Smooth muscle cell (in vitro differentiated cells): ENCODE data around the gene ATP6V0D1. TPM values are rescaled to one million over a fixed set of nuclear protein-coding genes. Genes with fewer than 3 reads are reported as not detected.

ENCODE experiments used
- DNase-seq: peaks from one replicate; lab custom pipeline; 2025; ENCODE audit not compliant: unreplicated experiment; lab: John Stamatoyannopoulos, UW
- H2AFZ ChIP-seq: fragments of 200-600 bp; sonication (generic); 2 replicates; pipeline ENCODE4 v1.6.0; 2016; ENCODE audit warnings: antibody characterized with exemption, low read depth, mild to moderate bottlenecking
- H3F3A ChIP-seq: fragments of 200-600 bp; sonication (generic); 2 replicates; pipeline ENCODE4 v1.6.0; 2017; ENCODE audit warnings: antibody characterized with exemption, low read depth
- H3K27ac ChIP-seq: fragments of 200-600 bp; sonication (generic); 2 replicates; pipeline ENCODE4 v1.5.1; 2016; ENCODE audit warnings: low read depth, mild to moderate bottlenecking
- H3K27me3 ChIP-seq: fragments of 200-600 bp; sonication (generic); 2 replicates; pipeline ENCODE4 v1.6.1; 2016; ENCODE audit warnings: low read depth, mild to moderate bottlenecking
- H3K36me3 ChIP-seq: fragments of 200-600 bp; sonication (generic); 2 replicates; pipeline ENCODE4 v1.5.1; 2016; ENCODE audit warnings: low read depth
- H3K4me1 ChIP-seq: fragments of 200-600 bp; sonication (generic); 2 replicates; pipeline ENCODE4 v1.5.1; 2016; ENCODE audit warnings: low read depth
- H3K4me2 ChIP-seq: fragments of 200-600 bp; sonication (generic); 2 replicates; pipeline ENCODE4 v1.6.0; 2016; ENCODE audit warnings: mild to moderate bottlenecking
- H3K4me3 ChIP-seq: fragments of 200-600 bp; sonication (generic); 2 replicates; pipeline ENCODE4 v1.5.1; 2016; ENCODE audit warnings: mild to moderate bottlenecking
- H3K79me2 ChIP-seq: fragments of 200-600 bp; sonication (generic); 2 replicates; pipeline ENCODE4 v1.6.0; 2016; ENCODE audit warnings: low read depth, mild to moderate bottlenecking
- H3K9ac ChIP-seq: fragments of 200-600 bp; sonication (generic); 2 replicates; pipeline ENCODE4 v1.6.0; 2016; ENCODE audit warnings: low read depth
- H3K9me3 ChIP-seq: fragments of 200-600 bp; sonication (generic); replicated peaks from 2 replicates; pipeline ENCODE4 v1.5.1; 2016; ENCODE audit warnings: low read depth
- H4K20me1 ChIP-seq: fragments of 200-600 bp; sonication (generic); 2 replicates; pipeline ENCODE4 v1.6.0; 2016; ENCODE audit warnings: low read depth
- CTCF ChIP-seq: fragments of 200-600 bp; sonication (generic); IDR thresholded peaks from 2 replicates; pipeline ENCODE4 v1.5.1; 2017; ENCODE audit warnings: borderline replicate concordance, mild to moderate bottlenecking, antibody characterized with exemption; ENCODE audit not compliant: insufficient read depth, poor library complexity, severe bottlenecking
- WGBS: methylation state at CpG from one replicate; pipeline ENCODE4 v1.1.7; 2016; ENCODE audit warnings: low lambda C conversion rate; 5-methylcytosine and 5-hydroxymethylcytosine counted together
- polyA plus RNA-seq: library from polyadenylated mRNA; unstranded; fragments of >200 nt; fragmentation: Nextera tagmentation; extraction: Ambion mirVana; gene quantifications from 2 replicates; pipeline ENCODE4 v1.2.1, GENCODE V29; 2016
- total RNA-seq: library from RNA; depleted of rRNA; stranded (reverse); fragments of >200 nt; gene quantifications from 2 replicates; pipeline ENCODE4 v1.2.3, GENCODE V29; 2014

Gene ATP6V0D1
- total and polyA plus RNA-seq, 2 experiments from 2014 or later: 96.8 to 114 TPM

GRCh38 chr16:67395458-67396158 is 85.3 kb downstream of the ATP6V0D1 start:
- TF ChIP-seq CTCF: no peak
- peaks cover 25% of the 10 kb centered on the region for H3K4me1 ChIP-seq
- DNase-seq: no peak

DNA sequence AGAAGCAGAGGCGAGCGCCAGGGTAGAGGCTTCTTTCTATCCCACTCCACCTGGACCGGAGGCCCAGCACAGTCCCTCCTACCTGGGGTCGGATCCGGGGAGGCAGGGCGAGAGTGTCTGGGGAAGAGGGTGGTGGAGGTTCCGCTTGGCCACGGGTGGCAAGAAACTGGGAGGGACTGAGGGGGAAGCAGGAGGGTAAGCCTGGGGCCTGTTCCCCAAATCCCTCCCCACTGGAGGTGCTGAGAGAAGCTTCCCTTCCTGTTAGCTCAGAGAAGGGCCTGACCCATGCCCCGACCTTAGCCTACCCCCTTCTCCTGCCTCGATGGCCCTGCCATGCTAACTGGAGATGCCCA is 85.9 kb downstream of the ATP6V0D1 start:
- Histone ChIP-seq H3K36me3 (no peaks in the 10 kb centered on the region), H3F3A (no peaks in the 10 kb centered on the region), H2AFZ (no peak overlapping the region), H4K20me1 (no peaks in the 10 kb centered on the region), H3K9me3 (no peaks in the 10 kb centered on the region), H3K4me1 (peaks cover 25% of the 10 kb centered on the region), H3K4me2 (peak overlapping the region; percentile 88), H3K4me3 (no peak overlapping the region), H3K27ac (no peak overlapping the region), H3K27me3 (peaks cover 13% of the 10 kb centered on the region), H3K79me2 (no peaks in the 10 kb centered on the region), H3K9ac (no peak overlapping the region)
- WGBS: 84% methylated on average over 10 of the region's 10 CpGs
- TF ChIP-seq CTCF: no peak
- no peak for DNase-seq

More at GRCh38 chr16:67395458-67396158, 85.3 kb downstream of the ATP6V0D1 start:
- WGBS: 82% methylated on average over 13 of the region's 13 CpGs
- Histone ChIP-seq H3K9ac (no peak overlapping the region), H3K4me2 (peak overlapping the region; percentile 69), H3K4me3 (no peak overlapping the region), H4K20me1 (no peaks in the 10 kb centered on the region), H2AFZ (no peak overlapping the region), H3K27me3 (peaks cover 13% of the 10 kb centered on the region), H3K27ac (no peak overlapping the region), H3K79me2 (no peaks in the 10 kb centered on the region), H3F3A (no peaks in the 10 kb centered on the region), H3K9me3 (no peaks in the 10 kb centered on the region), H3K36me3 (no peaks in the 10 kb centered on the region)

DNA sequence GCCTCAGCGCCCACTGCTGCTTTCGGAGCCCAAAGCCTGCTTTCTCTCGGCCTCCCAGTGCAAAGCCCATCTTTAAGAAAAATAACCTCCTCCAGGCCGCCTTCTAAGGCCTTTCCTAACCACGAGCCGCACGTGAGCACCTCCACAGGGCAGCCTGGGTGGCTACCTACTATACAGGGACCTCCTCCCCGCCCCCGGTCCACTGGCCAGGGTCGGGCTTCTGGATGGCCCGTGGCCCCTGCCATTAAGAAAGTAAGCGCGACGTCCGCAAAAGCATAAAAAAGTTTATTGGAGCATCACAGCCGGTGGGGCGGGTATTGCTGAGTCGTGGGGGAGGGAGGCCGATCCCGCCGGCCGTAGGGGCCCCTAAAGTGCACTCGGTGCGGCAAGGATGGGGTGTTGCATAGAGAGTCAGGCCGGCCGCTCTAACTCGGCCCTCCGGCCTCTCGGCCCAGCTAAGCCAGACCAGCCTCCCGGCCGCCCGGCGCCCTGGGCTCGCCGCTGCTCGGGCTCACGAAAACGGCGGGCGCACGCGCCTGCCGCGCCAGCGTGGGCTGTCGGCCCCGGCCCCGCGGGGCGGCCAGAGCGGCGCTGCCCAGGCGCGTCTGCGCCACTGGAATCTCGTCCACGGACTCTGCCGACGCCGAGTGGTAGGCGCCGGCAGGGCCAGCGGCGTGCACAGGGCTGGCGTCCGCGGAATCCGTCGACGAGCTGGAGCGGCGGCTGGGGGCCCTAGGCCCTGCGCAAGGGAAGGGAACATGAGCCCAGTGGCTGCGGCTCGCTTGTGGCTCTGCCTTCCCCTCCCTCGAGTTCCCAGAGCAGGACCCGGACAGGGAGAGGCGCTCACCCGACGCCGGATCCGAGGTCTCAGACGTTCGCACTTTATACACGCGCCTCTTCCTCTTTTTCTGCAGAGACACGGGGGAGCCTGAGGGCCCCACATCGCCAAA is 86.5 kb downstream of the ATP6V0D1 start:
- Histone ChIP-seq H3K9ac (no peak overlapping the region), H3K4me2 (peak overlapping the region; percentile 88), H3K27ac (peak overlapping the region; percentile 11), H3K36me3 (no peaks in the 10 kb centered on the region), H3F3A (no peaks in the 10 kb centered on the region), H2AFZ (peak overlapping the region; percentile 57), H3K4me3 (peak overlapping the region; percentile 41), H3K4me1 (peaks cover 25% of the 10 kb centered on the region), H3K9me3 (no peaks in the 10 kb centered on the region), H4K20me1 (no peaks in the 10 kb centered on the region), H3K79me2 (no peaks in the 10 kb centered on the region), H3K27me3 (peaks cover 13% of the 10 kb centered on the region)
- TF ChIP-seq CTCF: no peak
- 13% methylated on average over 64 of the region's 88 CpGs for whole genome bisulfite sequencing
- DNase-seq: no peak
